Neural progenitor cell (in vitro differentiated cells): ENCODE data around the gene RASGRF1. TPM values are rescaled to one million over a fixed set of nuclear protein-coding genes. Genes with fewer than 3 reads are reported as not detected.

Source experiments
- DNase-seq: peaks from one replicate; pipeline ENCODE4 v3.0.0-alpha.2; 2016; ENCODE audit warnings: low spot score
- H2AFZ ChIP-seq: fragments of 200-600 bp; sonication (generic); replicated peaks from 2 replicates; pipeline ENCODE4 v1.6.1; 2016; ENCODE audit warnings: antibody characterized with exemption
- H3F3A ChIP-seq: fragments of 200-600 bp; sonication (generic); 2 replicates; pipeline ENCODE4 v1.6.1; 2016; ENCODE audit warnings: antibody characterized with exemption, low read depth
- H3K27ac ChIP-seq: fragments of 200-600 bp; sonication (generic); 2 replicates; pipeline ENCODE4 v1.5.1; 2016; ENCODE audit warnings: mild to moderate bottlenecking
- H3K27me3 ChIP-seq: fragments of 200-600 bp; sonication (generic); 2 replicates; pipeline ENCODE4 v1.6.1; 2016; ENCODE audit warnings: mild to moderate bottlenecking, moderate library complexity
- H3K36me3 ChIP-seq: fragments of 200-600 bp; sonication (generic); 2 replicates; pipeline ENCODE4 v1.5.1; 2016
- H3K4me1 ChIP-seq: fragments of 200-600 bp; sonication (generic); 2 replicates; pipeline ENCODE4 v1.6.1; 2016; ENCODE audit warnings: mixed run types
- H3K4me2 ChIP-seq: fragments of 200-600 bp; sonication (generic); 2 replicates; pipeline ENCODE4 v1.6.1; 2016
- H3K4me3 ChIP-seq: fragments of 200-600 bp; sonication (generic); 2 replicates; pipeline ENCODE4 v1.5.1; 2016
- H3K79me2 ChIP-seq: fragments of 200-600 bp; sonication (generic); 2 replicates; pipeline ENCODE4 v1.6.1; 2016; ENCODE audit warnings: low read depth
- H3K9ac ChIP-seq: fragments of 200-600 bp; sonication (generic); 2 replicates; pipeline ENCODE4 v1.6.1; 2016
- H3K9me3 ChIP-seq: fragments of 200-600 bp; sonication (generic); 2 replicates; pipeline ENCODE4 v1.5.1; 2016; ENCODE audit warnings: low read depth
- H4K20me1 ChIP-seq: fragments of 200-600 bp; sonication (generic); 2 replicates; pipeline ENCODE4 v1.6.1; 2016; ENCODE audit warnings: low read depth
- H3K27ac Mint-ChIP-seq: 3 replicates; pipeline ENCODE4 v1.8.0; 2021; ENCODE audit warnings: mixed read lengths
- H3K27me3 Mint-ChIP-seq: 2 replicates; pipeline ENCODE4 v1.8.0; 2022; ENCODE audit warnings: low read depth, mild to moderate bottlenecking, inconsistent platforms, moderate library complexity, mixed read lengths; ENCODE audit not compliant: insufficient read depth
- H3K36me3 Mint-ChIP-seq: 3 replicates; pipeline ENCODE4 v1.8.0; 2021; ENCODE audit warnings: mixed read lengths
- H3K4me1 Mint-ChIP-seq: 3 replicates; pipeline ENCODE4 v1.8.0; 2021; ENCODE audit warnings: mixed read lengths
- H3K4me3 Mint-ChIP-seq: 3 replicates; pipeline ENCODE4 v1.8.0; 2021; ENCODE audit warnings: mild to moderate bottlenecking, moderate library complexity, mixed read lengths
- H3K9me3 Mint-ChIP-seq: 3 replicates; pipeline ENCODE4 v1.8.0; 2020; ENCODE audit warnings: mixed read lengths
- EZH2 ChIP-seq: fragments of 200-600 bp; sonication (generic); IDR thresholded peaks from 2 replicates; pipeline ENCODE4 v1.6.1; 2017; ENCODE audit warnings: antibody characterized with exemption, mild to moderate bottlenecking, moderate library complexity
- EZH2phosphoT487 ChIP-seq: fragments of 200-600 bp; sonication (generic); IDR thresholded peaks from 2 replicates; pipeline ENCODE4 v1.6.1; 2017; ENCODE audit warnings: antibody characterized with exemption
- total RNA-seq: library from RNA; depleted of rRNA; stranded (reverse); fragments of >200 nt; gene quantifications from 2 replicates; pipeline ENCODE4 v1.2.3, GENCODE V29; 2015; ENCODE audit warnings: low replicate concordance
- TF ChIP-seq, protein P1 (sequence below): fragments of 200-600 bp; sonication (generic); IDR thresholded peaks from 2 replicates; pipeline ENCODE4 v1.5.1; 2017; ENCODE audit warnings: antibody characterized with exemption, mild to moderate bottlenecking

Gene RASGRF1
- total RNA-seq, 1 donor from 2014 or later = 0.22 TPM

DNA sequence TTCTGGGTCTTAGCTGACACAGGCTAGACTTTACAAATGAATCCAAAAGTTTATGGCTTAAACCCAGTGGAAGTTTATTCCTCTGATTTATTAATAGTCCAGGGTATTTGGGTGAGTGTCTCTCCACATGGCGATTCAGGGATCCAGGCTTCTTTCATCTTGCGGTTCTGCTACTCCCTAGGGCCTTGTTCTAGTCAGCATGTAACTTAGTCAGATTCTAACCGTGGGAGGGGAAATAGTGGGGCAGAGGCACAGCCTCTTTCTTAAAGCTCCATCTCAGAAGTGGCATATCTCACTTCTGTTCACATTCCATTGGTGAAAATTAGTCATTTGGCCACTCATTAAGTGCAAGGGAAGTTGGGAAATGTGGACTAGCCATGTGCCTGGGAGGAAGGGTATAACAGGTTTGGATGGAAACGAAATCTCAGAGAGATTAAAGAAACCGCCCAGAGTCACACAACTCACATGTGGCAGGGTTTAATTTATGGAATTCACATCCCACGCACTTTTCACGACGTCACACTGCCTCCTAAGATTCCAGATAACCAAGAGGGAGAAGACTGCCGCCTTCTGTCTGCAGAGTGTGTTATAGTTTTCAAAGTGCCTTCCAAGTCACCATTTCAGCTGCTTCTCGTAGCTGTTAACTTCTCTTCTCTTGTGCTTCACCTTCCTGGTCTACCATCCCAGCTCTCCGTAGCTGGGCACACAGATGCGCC lies 11.4 kb upstream of the RASGRF1 start:
- H3K9me3 Mint-ChIP-seq = no peaks in the 10 kb centered on the region
- H4K20me1 ChIP-seq = no peaks in the 10 kb centered on the region
- H3K9ac ChIP-seq = no peak overlapping the region
- H3K4me2 ChIP-seq = no peak overlapping the region
- H3K4me1 ChIP-seq = no peaks in the 10 kb centered on the region
- no peaks in the 10 kb centered on the region for H3F3A ChIP-seq
- H3K27me3 ChIP-seq = peaks cover 68% of the 10 kb centered on the region
- H3K4me3 ChIP-seq = no peak overlapping the region
- H3K4me3 Mint-ChIP-seq = no peak overlapping the region
- H3K4me1 Mint-ChIP-seq = no peaks in the 10 kb centered on the region
- no peaks in the 10 kb centered on the region for H3K36me3 ChIP-seq
- H3K27ac Mint-ChIP-seq = no peak overlapping the region
- no peaks in the 10 kb centered on the region for H3K9me3 ChIP-seq
- TF ChIP-seq, protein P1, sequence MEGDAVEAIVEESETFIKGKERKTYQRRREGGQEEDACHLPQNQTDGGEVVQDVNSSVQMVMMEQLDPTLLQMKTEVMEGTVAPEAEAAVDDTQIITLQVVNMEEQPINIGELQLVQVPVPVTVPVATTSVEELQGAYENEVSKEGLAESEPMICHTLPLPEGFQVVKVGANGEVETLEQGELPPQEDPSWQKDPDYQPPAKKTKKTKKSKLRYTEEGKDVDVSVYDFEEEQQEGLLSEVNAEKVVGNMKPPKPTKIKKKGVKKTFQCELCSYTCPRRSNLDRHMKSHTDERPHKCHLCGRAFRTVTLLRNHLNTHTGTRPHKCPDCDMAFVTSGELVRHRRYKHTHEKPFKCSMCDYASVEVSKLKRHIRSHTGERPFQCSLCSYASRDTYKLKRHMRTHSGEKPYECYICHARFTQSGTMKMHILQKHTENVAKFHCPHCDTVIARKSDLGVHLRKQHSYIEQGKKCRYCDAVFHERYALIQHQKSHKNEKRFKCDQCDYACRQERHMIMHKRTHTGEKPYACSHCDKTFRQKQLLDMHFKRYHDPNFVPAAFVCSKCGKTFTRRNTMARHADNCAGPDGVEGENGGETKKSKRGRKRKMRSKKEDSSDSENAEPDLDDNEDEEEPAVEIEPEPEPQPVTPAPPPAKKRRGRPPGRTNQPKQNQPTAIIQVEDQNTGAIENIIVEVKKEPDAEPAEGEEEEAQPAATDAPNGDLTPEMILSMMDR = no peak
- TF ChIP-seq EZH2phosphoT487 (no peak), EZH2 (no peak)
- no peak overlapping the region for H3K27ac ChIP-seq
- H2AFZ ChIP-seq = no peak overlapping the region
- peaks cover 11% of the 10 kb centered on the region for H3K27me3 Mint-ChIP-seq
- no peak for DNase-seq
- no peaks in the 10 kb centered on the region for H3K36me3 Mint-ChIP-seq
- no peaks in the 10 kb centered on the region for H3K79me2 ChIP-seq

DNA sequence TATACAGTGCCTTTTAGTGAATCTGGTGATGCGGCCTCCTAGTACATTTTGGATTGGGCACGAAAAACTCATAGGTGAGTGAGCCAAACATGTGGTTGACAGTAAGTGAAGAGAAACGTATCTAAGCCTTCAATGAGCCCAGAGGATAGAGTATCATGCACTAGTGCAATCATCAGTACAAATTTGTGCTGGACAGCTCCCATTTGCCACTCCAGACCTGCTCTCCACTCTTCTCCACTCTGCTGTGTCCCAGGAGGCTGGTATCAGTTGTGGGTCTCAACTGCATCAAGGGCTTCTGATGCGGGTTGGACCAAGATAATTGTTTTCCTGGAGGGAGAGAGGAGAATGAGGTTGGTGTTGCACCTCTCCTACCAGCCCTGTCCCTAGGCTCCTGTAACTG lies 9.1 kb upstream of the RASGRF1 start:
- H3K4me1 Mint-ChIP-seq = no peaks in the 10 kb centered on the region

GRCh38 chr15:79094611-79095021 lies 4.0 kb upstream of the RASGRF1 start:
- H3K4me1 ChIP-seq = peaks cover 14% of the 10 kb centered on the region
- H3K27me3 ChIP-seq = peaks cover 100% of the 10 kb centered on the region
- H3K4me2 ChIP-seq = no peak overlapping the region
- DNase-seq = no peak
- H3K9me3 ChIP-seq = no peaks in the 10 kb centered on the region
- H3F3A ChIP-seq = peaks cover 6% of the 10 kb centered on the region
- no peaks in the 10 kb centered on the region for H3K36me3 ChIP-seq
- Mint-ChIP-seq H3K9me3 (peaks cover 4% of the 10 kb centered on the region), H3K27me3 (peaks cover 50% of the 10 kb centered on the region), H3K36me3 (peaks cover 2% of the 10 kb centered on the region), H3K4me1 (peaks cover 11% of the 10 kb centered on the region), H3K27ac (no peak overlapping the region), H3K4me3 (no peak overlapping the region)
- H3K79me2 ChIP-seq = no peaks in the 10 kb centered on the region
- H2AFZ ChIP-seq = no peak overlapping the region
- H4K20me1 ChIP-seq = peaks cover 27% of the 10 kb centered on the region
- H3K9ac ChIP-seq = no peak overlapping the region
- no peak overlapping the region for H3K27ac ChIP-seq
- TF ChIP-seq EZH2phosphoT487 = no peak
- TF ChIP-seq, protein P1 = no peak
- no peak for TF ChIP-seq EZH2
- H3K4me3 ChIP-seq = no peak overlapping the region

More for the DNA sequence above, 9.1 kb upstream of the RASGRF1 start:
- DNase-seq = no peak
- Histone ChIP-seq H3K4me1 (no peaks in the 10 kb centered on the region), H3K27ac (no peak overlapping the region), H3K9ac (no peak overlapping the region), H3F3A (no peaks in the 10 kb centered on the region), H3K4me2 (no peak overlapping the region), H2AFZ (no peak overlapping the region), H3K79me2 (no peaks in the 10 kb centered on the region), H4K20me1 (no peaks in the 10 kb centered on the region), H3K27me3 (peaks cover 85% of the 10 kb centered on the region), H3K36me3 (no peaks in the 10 kb centered on the region), H3K4me3 (no peak overlapping the region), H3K9me3 (no peaks in the 10 kb centered on the region)
- no peaks in the 10 kb centered on the region for H3K9me3 Mint-ChIP-seq
- TF ChIP-seq EZH2phosphoT487 (no peak), EZH2 (no peak)
- TF ChIP-seq, protein P1 = no peak
- H3K36me3 Mint-ChIP-seq = no peaks in the 10 kb centered on the region
- peaks cover 24% of the 10 kb centered on the region for H3K27me3 Mint-ChIP-seq
- H3K4me3 Mint-ChIP-seq = no peak overlapping the region
- no peak overlapping the region for H3K27ac Mint-ChIP-seq
